BJ (cell line): ENCODE results near the gene HDAC9. TPM values are rescaled to one million over a fixed set of nuclear protein-coding genes. Genes with fewer than 3 reads are reported as not detected.

Experiments
- CTCF ChIA-PET: fragments of 350-600 bp; formaldehyde crosslinking; extraction: SDS; loops from one replicate; lab custom pipeline; 2021; ENCODE audit warnings: antibody characterized with exemption, inconsistent platforms; lab: Yijun Ruan, JAX
- POLR2A ChIA-PET: fragments of 300-600 bp; sonication (Branson Sonifier 250); formaldehyde crosslinking; extraction: SDS; loops from one replicate; lab custom pipeline; 2021; ENCODE audit warnings: antibody characterized with exemption; lab: Charles Lee
- DNase-seq: peaks from one replicate; pipeline ENCODE4 v3.0.0-alpha.2; 2011; ENCODE audit warnings: low read depth
- H3K27me3 ChIP-seq: 2 replicates; pipeline ENCODE4 v1.6.0; 2011; ENCODE audit warnings: low read length; ENCODE audit not compliant: control insufficient read depth, insufficient read depth
- H3K36me3 ChIP-seq: 2 replicates; pipeline ENCODE4 v1.5.1; 2011; ENCODE audit warnings: low read length; ENCODE audit not compliant: control insufficient read depth, insufficient read depth
- H3K4me3 ChIP-seq: 2 replicates; pipeline ENCODE4 v1.5.1; 2011; ENCODE audit warnings: low read depth, mild to moderate bottlenecking, control low read depth, low read length
- polyA plus RNA-seq: library from polyadenylated mRNA; depleted of rRNA; stranded (reverse); fragments of >200 nt; gene quantifications from 2 replicates; pipeline ENCODE4 v1.2.3, GENCODE V29; 2011
- TF ChIP-seq, protein P1 (sequence below): IDR thresholded peaks from 2 replicates; pipeline ENCODE4 v1.5.1; 2011; ENCODE audit warnings: low read depth, mild to moderate bottlenecking, control low read depth, inconsistent platforms, low read length, moderate library complexity; ENCODE audit not compliant: insufficient read depth

The HDAC9 gene
- polyA plus RNA-seq, 1 experiment, result 14.7 TPM

DNA sequence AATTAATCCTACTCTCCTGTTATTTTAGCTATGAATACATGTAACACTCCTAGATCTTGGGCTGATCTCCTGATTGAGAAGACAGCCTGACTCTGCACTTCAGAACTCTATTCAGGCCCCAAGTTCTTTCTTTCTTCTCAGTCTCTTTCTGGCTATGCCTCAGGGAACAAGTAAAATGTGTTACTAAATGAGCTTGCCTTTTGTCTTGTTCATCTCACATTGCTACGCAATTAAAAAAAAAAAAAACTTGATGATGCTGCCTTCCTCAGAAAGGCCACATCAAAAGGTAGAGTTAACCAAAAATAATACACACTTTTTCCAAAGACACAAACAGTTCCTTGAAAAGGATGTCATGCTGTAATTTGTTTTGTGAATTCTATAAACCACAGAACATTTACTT, 363.8 kb downstream of the HDAC9 start:
- ChIA-PET CTCF (no interaction called here), POLR2A (interaction anchor here (0.6 kb wide), 1 partner anchor 15 kb away, joined by 6 read pairs; no protein-coding TSS in a partner anchor)
- DNase-seq, result no peak

DNA sequence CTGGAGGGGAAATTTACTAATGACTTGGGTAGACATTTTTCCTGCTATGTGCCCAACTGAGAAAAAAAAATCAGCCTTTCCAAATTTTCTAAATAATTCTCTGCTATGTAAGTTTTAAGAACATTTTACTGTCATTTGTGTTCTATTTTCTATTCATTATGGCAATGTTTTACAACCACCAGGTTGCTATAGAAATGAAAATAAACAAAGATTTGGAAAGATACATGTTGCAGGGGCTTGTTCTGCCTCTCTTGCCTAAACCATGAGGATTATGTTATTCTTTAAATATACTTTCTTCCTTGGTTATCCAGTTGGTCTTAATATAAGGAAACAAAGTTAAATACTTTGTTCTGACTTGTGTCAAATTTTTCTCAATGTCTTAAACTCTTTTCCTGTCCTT, 364.7 kb downstream of the HDAC9 start:
- no peaks in the 10 kb centered on the region for H3K36me3 ChIP-seq
- POLR2A ChIA-PET, result no interaction called here

More for the DNA sequence above, 363.8 kb downstream of the HDAC9 start:
- H3K36me3 ChIP-seq, result no peaks in the 10 kb centered on the region
- H3K27me3 ChIP-seq, result no peaks in the 10 kb centered on the region
- no peak overlapping the region for H3K4me3 ChIP-seq
- TF ChIP-seq, protein P1, sequence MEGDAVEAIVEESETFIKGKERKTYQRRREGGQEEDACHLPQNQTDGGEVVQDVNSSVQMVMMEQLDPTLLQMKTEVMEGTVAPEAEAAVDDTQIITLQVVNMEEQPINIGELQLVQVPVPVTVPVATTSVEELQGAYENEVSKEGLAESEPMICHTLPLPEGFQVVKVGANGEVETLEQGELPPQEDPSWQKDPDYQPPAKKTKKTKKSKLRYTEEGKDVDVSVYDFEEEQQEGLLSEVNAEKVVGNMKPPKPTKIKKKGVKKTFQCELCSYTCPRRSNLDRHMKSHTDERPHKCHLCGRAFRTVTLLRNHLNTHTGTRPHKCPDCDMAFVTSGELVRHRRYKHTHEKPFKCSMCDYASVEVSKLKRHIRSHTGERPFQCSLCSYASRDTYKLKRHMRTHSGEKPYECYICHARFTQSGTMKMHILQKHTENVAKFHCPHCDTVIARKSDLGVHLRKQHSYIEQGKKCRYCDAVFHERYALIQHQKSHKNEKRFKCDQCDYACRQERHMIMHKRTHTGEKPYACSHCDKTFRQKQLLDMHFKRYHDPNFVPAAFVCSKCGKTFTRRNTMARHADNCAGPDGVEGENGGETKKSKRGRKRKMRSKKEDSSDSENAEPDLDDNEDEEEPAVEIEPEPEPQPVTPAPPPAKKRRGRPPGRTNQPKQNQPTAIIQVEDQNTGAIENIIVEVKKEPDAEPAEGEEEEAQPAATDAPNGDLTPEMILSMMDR, result no peak

DNA sequence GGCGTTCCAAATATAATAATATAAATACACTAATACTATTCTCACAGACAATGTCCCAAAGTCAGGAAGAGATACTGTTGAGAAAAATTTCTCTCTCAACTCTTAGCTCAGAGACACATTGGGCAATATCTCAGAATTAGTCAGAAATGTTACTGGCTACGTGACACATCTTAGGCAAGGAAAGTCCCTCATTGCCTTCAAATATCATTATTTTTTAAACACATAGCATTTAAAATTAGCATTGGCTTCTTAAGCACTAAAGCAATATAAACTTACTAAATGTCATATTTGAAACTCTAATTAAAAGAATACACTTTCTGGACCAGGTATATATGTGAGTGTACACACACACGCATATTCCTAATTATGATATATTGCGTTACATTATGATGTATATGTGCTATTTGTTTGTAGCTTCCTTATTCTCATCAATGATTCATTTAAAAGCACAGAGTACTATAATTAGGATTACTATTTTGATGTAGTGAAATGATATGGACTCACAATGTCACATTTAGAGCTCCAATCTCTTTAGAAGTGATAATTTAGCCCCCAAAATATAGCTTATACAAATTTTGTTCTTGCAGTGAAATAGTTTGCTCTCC, 366.1 kb downstream of the HDAC9 start:
- Histone ChIP-seq H3K4me3 (no peak overlapping the region), H3K27me3 (no peaks in the 10 kb centered on the region), H3K36me3 (no peaks in the 10 kb centered on the region)
- ChIA-PET CTCF (interaction anchor here (1.0 kb wide), 1 partner anchor 13 kb away, joined by 5 read pairs; no protein-coding TSS in a partner anchor), POLR2A (no interaction called here)
- TF ChIP-seq, protein P1, result no peak
- peak; percentile 11 for DNase-seq

More for the DNA sequence above, 364.7 kb downstream of the HDAC9 start:
- Histone ChIP-seq H3K4me3 (no peak overlapping the region), H3K27me3 (no peaks in the 10 kb centered on the region)
- TF ChIP-seq, protein P1, result no peak
- CTCF ChIA-PET, result no interaction called here
- DNase-seq, result no peak

DNA sequence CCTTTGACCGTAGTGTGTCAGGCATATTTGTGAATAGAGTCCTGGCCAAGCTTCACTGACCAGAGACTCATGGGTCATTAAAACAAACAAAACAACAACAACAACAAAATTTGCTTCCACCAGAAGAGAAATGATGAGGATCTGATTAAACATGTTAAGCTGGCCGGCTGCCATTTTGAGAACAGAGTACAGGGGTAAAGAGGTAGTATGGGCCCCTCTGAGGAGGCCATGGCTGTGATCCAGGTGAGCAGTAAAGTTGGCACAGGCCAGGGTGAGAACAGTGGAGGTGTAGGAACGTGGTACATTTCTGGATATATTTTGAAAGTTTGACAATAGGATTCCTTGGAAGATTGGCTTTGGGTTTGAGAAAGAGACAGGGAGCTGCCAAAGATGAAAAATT, 369.4 kb downstream of the HDAC9 start:
- CTCF ChIA-PET, result no interaction called here
- no peaks in the 10 kb centered on the region for H3K27me3 ChIP-seq
- no peaks in the 10 kb centered on the region for H3K36me3 ChIP-seq
- no peak overlapping the region for H3K4me3 ChIP-seq
- TF ChIP-seq, protein P1, result no peak
- no peak for DNase-seq
- POLR2A ChIA-PET, result no interaction called here

DNA sequence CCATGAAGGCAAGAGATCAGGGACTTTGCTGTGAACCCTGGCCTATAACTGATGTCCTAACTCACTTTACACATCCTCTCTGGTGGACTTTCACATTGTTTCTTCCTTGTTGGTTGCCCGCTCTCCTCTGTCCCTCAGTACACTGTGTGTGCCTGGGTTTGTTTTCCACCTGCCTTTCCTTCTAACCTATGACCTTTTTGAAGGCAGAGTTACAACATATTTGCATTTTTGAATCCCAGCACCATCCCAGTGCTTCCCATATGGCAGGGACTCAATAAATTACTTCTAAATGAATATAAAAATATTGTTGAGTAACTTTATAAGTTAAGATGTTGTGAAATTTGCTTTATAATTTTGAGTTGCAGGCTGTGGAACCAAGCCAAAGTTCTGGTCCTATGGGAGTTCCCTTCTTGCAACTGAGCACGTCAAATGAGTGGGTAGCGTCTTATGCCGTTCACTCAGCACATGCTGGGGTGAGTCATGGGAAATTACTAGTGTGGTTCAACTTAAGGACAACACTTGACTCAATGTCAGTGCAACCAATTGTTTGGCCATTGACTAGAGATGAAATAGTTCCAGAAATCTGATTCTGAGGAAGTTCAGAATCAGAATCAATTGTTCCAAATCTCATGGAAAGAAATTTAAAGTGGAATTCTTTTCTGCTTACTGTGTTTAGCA, 370.9 kb downstream of the HDAC9 start:
- ChIA-PET CTCF (no interaction called here), POLR2A (no interaction called here)
- TF ChIP-seq, protein P1, result no peak
- H3K27me3 ChIP-seq, result no peaks in the 10 kb centered on the region
- DNase-seq, result peak; percentile 99
- H3K4me3 ChIP-seq, result no peak overlapping the region
- H3K36me3 ChIP-seq, result no peaks in the 10 kb centered on the region
